Type B pancreatic cell (in vitro differentiated cells): Measurements from ENCODE around the gene KANK4. TPM values are rescaled to one million over a fixed set of nuclear protein-coding genes. Genes with fewer than 3 reads are reported as not detected.

Experiments
- DNase-seq: peaks from one replicate; pipeline ENCODE4 v3.0.0; 2021; ENCODE audit warnings: mixed read lengths; ENCODE audit not compliant: unreplicated experiment; ENCODE audit errors: extremely low spot score
- H3K27ac Mint-ChIP-seq: 2 replicates; pipeline ENCODE4 v1.8.0; 2021; ENCODE audit warnings: mild to moderate bottlenecking, mixed read lengths
- H3K27me3 Mint-ChIP-seq: 2 replicates; pipeline ENCODE4 v1.8.0; 2021; ENCODE audit warnings: mixed read lengths
- H3K36me3 Mint-ChIP-seq: 2 replicates; pipeline ENCODE4 v1.8.0; 2021; ENCODE audit warnings: mixed read lengths
- H3K4me1 Mint-ChIP-seq: one replicate; pipeline ENCODE4 v1.8.0; 2021; ENCODE audit warnings: mixed read lengths; ENCODE audit not compliant: unreplicated experiment
- H3K4me3 Mint-ChIP-seq: 2 replicates; pipeline ENCODE4 v1.8.0; 2021; ENCODE audit warnings: mild to moderate bottlenecking, mixed read lengths
- H3K9me3 Mint-ChIP-seq: 2 replicates; pipeline ENCODE4 v1.8.0; 2021; ENCODE audit warnings: mixed read lengths
- CTCF ChIP-seq: fragments of 200-600 bp; sonication (generic); conservative IDR thresholded peaks from 2 replicates; pipeline ENCODE4 v1.5.0; 2021; ENCODE audit warnings: antibody characterized with exemption, mild to moderate bottlenecking
- total RNA-seq: library from RNA; stranded (reverse); gene quantifications from 2 replicates; pipeline ENCODE4 v1.2.1, GENCODE V29; 2021; ENCODE audit warnings: low replicate concordance

Gene KANK4
- total RNA-seq, 1 donor from 2014 or later: 11.3 TPM

- no peak overlapping the region for H3K4me3 Mint-ChIP-seq
- peaks cover 4% of the 10 kb centered on the region for H3K36me3 Mint-ChIP-seq
- peaks cover 24% of the 10 kb centered on the region for H3K4me1 Mint-ChIP-seq
- peaks cover 6% of the 10 kb centered on the region for H3K9me3 Mint-ChIP-seq
- H3K27me3 Mint-ChIP-seq: peaks cover 3% of the 10 kb centered on the region
- DNase-seq: no peak
- peak; percentile 53 for TF ChIP-seq CTCF
- no peak overlapping the region for H3K27ac Mint-ChIP-seq
These were observed 25.0 kb downstream of the KANK4 start for GRCh38 chr1:62294261-62294660.

- TF ChIP-seq CTCF: no peak
- H3K4me3 Mint-ChIP-seq: no peak overlapping the region
- H3K27ac Mint-ChIP-seq: no peak overlapping the region
- peaks cover 6% of the 10 kb centered on the region for H3K9me3 Mint-ChIP-seq
- H3K4me1 Mint-ChIP-seq: peaks cover 47% of the 10 kb centered on the region
- H3K36me3 Mint-ChIP-seq: peaks cover 4% of the 10 kb centered on the region
- peaks cover 38% of the 10 kb centered on the region for H3K27me3 Mint-ChIP-seq
- DNase-seq: no peak
These were observed 30.6 kb downstream of the KANK4 start for GRCh38 chr1:62288662-62289061.

GRCh38 chr1:62288224-62288623 lies 31.0 kb downstream of the KANK4 start:
- no peak overlapping the region for H3K4me3 Mint-ChIP-seq
- DNase-seq: no peak
- peaks cover 6% of the 10 kb centered on the region for H3K9me3 Mint-ChIP-seq
- TF ChIP-seq CTCF: no peak
- peaks cover 4% of the 10 kb centered on the region for H3K36me3 Mint-ChIP-seq
- H3K27me3 Mint-ChIP-seq: peaks cover 41% of the 10 kb centered on the region
- H3K27ac Mint-ChIP-seq: no peak overlapping the region
- peaks cover 51% of the 10 kb centered on the region for H3K4me1 Mint-ChIP-seq

GRCh38 chr1:62286786-62287224 lies 32.4 kb downstream of the KANK4 start:
- TF ChIP-seq CTCF: no peak
- peak overlapping the region; percentile 72 for H3K4me3 Mint-ChIP-seq
- peaks cover 64% of the 10 kb centered on the region for H3K4me1 Mint-ChIP-seq
- H3K27ac Mint-ChIP-seq: no peak overlapping the region
- peaks cover under 1% of the 10 kb centered on the region for H3K36me3 Mint-ChIP-seq
- H3K9me3 Mint-ChIP-seq: peaks cover under 1% of the 10 kb centered on the region
- peaks cover 49% of the 10 kb centered on the region for H3K27me3 Mint-ChIP-seq
- DNase-seq: no peak

GRCh38 chr1:62285984-62286785 lies 33.0 kb downstream of the KANK4 start:
- Mint-ChIP-seq H3K36me3 (no peaks in the 10 kb centered on the region), H3K27me3 (peaks cover 49% of the 10 kb centered on the region), H3K4me3 (peak overlapping the region; percentile 72), H3K4me1 (peaks cover 64% of the 10 kb centered on the region), H3K9me3 (no peaks in the 10 kb centered on the region), H3K27ac (no peak overlapping the region)
- no peak for DNase-seq
- no peak for TF ChIP-seq CTCF
